ENCODE measurements around the gene GAD1.

DNA sequence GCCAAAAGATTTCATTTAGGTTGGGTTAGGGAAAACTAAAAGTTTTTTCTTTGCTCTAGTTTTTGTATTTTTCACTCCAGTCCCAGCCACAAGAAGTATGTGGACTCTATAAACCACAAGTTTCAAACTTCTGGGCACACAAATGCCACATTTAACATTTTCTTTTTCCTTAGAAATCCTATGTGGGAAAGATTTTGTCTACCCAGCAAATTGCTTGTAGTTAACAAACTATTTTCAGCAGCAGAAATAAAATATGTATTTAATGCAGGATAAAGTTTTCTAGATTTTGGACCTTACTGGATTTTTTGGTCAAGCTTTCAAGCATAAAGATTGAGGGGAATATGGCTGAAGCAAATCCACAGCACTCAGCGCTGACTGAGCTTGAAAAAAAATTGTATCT is 37.4 kb upstream of the GAD1 start:
- TF ChIP-seq, protein P1, sequence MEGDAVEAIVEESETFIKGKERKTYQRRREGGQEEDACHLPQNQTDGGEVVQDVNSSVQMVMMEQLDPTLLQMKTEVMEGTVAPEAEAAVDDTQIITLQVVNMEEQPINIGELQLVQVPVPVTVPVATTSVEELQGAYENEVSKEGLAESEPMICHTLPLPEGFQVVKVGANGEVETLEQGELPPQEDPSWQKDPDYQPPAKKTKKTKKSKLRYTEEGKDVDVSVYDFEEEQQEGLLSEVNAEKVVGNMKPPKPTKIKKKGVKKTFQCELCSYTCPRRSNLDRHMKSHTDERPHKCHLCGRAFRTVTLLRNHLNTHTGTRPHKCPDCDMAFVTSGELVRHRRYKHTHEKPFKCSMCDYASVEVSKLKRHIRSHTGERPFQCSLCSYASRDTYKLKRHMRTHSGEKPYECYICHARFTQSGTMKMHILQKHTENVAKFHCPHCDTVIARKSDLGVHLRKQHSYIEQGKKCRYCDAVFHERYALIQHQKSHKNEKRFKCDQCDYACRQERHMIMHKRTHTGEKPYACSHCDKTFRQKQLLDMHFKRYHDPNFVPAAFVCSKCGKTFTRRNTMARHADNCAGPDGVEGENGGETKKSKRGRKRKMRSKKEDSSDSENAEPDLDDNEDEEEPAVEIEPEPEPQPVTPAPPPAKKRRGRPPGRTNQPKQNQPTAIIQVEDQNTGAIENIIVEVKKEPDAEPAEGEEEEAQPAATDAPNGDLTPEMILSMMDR (IDR thresholded peaks at IDR 0.05) = no peak
- TF ChIP-seq POLR2A (IDR thresholded peaks at IDR 0.05) = no peak
